GM19328 (cell line): Measurements from ENCODE around the gene RHBDL3.
"Not testable (repeated sequence)": the region's sequence is repeated elsewhere in the genome, so short reads cannot be mapped to it uniquely, and the experiment has no call there.

Experiments used
- ATAC-seq: cut with Tn5 transposase; IDR thresholded peaks from one replicate; pipeline ENCODE4 v1.9.1; 2021; ENCODE audit warnings: mild to moderate bottlenecking, moderate library complexity; ENCODE audit not compliant: unreplicated experiment

The RHBDL3 gene

DNA sequence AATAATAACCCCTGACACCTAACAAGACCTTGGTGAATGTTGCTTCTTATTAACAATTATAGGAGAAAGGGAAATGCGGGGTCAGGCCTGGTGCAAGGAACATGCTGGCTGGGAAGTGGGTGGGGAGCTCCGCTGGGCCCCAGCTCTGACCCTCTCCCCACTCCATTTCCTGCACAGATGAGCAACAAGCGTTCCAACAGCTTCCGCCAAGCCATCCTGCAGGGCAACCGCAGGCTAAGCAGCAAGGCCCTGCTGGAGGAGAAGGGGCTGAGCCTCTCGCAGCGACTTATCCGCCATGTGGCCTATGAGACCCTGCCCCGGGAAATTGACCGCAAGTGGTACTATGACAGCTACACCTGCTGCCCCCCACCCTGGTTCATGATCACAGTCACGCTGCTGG is 23.0 kb downstream of the RHBDL3 start:
- no peak for ATAC-seq

DNA sequence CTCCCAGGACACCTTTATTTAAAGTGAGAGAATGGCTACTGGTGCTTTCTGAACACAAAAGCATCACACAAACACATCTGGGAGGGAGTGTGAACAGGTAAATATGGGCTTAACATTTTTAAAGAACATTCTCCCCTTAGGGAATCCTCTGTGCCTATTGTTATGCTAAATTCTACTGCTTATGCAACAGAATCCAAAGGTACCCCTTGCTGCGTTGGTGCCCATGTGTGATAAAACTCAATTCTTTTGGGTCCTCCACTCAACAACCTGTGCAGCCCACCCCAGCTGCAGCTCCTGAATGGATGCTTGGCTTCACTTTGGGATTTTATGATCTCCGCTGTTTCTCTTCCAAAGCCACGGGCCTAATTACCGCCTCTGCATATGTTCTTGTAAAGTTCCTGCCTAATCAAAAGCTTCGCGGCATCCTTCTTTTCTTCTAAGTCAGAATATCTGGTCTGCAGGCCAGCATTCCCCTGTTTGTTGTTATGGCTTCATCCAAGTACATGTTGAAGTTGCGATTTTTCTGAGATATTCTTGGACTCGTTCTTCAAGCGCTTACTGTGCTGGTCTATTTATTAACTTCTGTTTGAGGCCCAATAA is 23.9 kb downstream of the RHBDL3 start:
- no peak for ATAC-seq

DNA sequence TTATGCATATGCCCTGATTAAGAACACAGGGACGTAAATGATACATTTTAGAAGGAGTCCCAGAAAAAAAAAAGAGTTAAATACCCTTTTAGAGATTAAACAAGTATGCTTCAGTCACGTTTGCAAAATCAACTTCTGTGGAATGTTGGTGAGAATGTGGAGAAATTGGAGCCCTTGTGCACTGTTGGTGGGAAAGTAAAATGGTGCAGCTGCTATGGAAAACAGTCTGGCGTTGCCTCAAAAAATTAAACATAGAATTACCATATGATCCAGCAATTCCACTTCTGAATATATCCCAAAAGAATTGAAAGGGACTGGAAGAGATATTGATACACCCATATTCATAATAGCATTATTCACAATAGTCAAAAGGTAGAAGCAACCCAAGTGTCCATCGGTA is 26.5 kb downstream of the RHBDL3 start:
- ATAC-seq = no peak

DNA sequence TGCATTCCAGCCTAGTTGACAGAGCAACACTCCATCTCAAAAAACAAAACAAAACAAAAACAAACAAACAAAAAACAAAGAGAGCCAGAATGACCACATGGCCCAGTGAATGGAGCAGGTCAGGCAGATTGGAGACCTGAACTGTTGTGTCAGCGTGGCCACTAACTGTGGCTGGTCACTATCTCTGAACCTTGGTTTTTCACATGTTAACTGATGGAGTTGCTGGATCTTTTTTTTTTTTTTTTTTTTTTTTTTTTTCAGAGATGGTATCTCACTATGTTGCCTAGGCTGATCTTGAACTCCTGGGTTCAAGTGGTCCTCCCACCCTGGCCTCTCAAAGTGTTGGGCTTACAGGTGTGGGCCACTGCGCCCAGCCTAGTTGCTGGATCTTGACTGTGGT is 31.8 kb downstream of the RHBDL3 start:
- no peak for ATAC-seq

DNA sequence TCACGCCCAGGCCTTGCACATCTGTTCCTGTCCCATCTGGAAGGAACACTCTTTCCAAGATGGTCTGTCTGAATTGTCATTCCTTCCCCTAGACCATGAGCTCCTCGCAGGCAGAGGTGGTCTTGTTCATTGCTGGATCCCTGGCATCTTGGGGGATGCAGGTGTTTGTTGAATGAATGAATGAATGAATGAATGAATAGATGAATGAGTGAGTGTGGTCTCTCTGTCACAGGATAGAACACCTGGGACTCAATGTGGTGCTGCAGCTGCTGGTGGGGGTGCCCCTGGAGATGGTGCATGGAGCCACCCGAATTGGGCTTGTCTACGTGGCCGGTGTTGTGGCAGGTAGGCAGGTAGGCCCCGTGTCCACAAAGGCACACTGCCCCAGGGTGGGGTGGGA is 32.2 kb downstream of the RHBDL3 start:
- ATAC-seq = no peak

DNA sequence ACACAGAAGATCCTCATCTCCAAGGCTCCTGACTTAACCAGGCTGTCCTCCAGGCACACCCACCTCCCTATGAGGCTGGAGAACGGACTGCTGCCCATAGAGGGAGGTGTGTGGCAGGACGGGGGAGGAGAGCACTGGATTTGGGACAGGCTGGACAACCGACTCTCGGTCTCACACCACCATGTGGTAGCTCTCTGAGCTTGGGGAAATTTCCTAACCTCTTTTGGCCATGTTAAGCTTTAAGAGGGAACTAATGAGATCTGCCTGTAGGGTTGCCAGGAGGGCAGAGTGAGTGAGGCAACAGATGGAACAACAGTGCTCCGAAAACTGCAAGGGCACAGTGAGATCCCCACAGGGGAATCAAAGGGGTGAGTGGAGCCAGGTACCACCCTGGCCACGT is 32.7 kb downstream of the RHBDL3 start:
- no peak for ATAC-seq

DNA sequence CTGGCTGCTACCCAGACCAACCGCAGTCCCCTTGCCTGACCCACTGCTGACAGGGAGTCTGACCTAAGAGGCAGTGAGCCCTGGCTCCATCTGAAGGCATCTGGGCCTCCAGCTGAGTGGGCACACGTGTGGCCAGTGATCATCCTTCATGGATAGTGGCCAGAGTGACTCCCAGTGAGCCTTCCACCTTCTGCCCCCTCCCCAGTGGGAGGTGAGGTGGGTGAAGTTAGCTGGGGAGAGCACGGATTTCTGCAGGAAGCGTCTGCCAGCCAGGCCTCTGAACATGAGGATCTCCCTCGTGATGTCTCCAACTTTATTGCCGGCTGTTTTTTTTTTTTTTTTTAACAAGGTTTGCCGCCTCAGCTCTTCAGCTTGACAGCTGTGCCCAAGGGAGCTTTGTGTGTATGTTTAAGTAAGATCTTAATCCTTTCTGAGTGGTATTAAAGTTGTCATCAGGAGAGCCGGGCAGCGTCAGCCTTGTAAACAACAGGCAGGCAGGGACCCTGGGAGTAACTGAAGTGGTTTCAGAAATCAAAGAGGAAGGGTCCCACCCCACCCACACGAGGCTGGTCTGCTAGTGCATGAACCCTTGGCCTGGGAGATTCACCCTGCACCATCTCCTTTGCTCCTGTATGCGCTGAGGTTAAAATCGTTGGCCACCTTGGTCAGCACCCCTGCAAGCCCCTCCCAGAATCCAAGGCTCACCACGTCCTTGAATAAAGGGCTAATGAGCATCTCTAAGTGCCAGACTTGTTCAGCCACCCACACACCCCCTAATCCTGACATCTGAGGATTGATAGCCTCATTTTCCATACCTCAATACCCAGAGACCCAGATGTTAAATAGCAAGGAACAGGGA is 33.3 kb downstream of the RHBDL3 start:
- no peak for ATAC-seq

DNA sequence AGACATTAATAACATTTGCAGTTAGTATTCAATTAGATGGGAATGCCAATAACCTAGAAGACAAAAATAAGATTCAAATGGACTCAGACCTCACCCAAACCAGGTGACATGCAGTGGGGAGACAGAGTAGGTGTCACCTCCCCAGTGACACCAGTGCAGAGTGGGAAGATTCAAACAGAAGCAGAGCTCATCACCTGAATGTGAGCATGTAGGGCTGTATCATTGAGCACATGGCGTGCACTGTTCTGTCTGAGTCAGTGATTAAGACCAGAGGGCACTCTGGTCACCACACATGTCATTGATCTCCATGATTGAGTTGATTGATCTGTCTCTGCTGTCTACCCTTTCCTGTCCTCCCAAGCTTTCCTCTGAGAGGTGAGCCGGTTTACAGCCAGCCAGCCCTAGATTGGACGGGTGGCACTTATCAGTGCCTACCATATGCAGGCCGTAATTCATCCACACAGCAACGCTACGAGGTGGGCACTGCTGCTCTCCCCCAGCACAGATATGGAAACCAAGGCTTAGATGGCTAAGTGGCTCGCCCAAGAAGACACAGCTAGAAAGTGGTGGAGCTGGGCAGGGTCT is 34.0 kb downstream of the RHBDL3 start:
- no peak for ATAC-seq

DNA sequence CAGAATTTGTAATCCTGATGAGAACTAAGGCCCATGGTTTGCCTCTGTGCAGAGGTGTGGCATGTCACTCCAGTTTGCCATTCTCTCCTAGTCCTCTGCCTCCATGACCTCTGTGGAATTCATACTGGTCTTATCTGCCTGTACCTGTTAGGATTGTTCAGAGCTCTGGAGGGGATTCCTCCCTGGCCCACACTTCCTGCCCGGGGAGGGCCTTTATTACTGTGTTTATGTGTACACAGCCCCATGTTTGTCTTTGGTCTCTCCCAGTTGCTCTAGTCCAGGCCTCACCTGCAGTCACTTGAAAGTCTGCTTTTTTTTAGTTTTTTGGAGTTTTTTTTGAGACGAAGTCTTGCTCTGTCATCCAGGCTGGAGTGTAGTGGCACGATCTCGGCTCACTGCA is 36.4 kb downstream of the RHBDL3 start:
- no peak for ATAC-seq

DNA sequence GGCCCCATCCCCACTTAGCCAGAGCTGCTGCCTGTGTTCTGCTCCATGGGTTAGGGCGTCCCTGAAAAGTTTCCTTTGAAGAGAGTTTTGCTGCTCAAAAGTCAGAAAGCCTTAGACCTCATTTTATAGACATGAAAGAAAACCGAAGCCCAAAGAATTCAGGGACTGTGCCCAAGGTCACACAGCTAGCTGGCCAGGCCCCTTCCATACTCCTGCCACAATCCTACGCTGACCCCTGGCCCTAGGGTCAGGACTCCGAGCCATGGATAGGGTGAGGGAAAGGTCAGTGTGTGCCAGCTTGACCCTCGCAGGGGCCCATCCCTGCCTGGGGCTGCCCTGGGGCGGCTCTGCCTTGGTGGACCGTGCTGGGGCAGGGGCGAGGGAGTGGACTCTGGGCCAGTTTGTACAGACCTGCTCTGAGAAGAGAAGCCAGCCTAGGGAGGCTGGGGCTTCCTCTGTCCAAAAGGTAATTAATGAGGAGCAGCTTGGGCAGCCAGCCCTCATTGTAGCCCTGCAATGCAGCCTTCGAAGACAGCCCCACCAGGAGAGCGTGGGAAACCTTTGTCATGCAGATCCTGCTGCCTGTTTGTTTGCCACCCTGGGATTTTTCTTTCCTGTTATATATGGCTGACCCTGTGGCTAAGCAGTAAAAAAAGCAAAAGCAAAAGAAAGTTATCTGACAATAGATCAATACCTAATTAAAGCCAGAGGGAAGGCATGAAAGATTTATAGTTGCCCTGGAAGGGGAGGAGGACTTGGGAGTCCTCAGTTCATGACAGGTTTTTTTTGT is 37.4 kb downstream of the RHBDL3 start:
- no peak for ATAC-seq

DNA sequence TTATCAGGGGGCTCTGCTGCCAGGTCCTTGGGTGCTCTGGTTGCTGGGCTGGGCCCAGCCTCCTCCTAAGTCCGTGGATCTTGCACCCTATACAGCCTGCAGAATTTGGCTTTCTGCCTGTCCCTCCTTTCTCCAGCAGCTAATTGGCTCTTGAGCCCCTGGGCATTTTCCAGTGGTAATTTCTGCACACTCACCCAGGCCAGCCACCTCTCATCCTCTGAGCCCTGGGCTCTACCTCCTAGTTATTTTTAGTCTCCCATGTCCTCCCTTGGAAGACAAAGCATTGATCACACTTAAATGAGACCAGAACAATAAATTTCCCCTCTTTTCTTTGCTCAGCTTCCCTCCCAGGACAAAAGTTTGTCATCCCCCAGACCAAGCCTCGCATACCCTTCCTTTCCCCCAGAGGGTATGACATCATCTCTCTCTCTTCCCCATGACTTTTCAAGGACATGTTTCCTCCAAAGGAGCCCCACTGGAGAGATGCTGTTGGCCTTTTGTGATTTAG is 38.2 kb downstream of the RHBDL3 start:
- ATAC-seq = no peak

DNA sequence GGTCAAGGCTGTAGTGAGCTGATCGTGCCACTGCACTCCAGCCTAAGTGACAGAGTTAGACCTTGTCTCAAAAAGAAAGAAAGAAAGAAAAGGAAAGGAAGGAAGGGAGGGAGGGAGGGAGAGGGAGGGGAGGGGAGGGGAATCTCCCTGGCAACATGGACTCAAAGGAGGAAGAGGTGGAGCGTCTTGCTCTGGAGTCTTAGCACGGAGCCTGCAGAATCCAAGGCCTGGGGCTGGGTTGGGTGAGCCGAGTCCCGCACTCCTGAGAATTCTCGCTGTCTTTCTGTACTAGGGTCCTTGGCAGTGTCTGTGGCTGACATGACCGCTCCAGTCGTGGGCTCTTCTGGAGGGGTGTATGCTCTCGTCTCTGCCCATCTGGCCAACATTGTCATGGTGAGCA is 39.4 kb downstream of the RHBDL3 start:
- no peak for ATAC-seq

DNA sequence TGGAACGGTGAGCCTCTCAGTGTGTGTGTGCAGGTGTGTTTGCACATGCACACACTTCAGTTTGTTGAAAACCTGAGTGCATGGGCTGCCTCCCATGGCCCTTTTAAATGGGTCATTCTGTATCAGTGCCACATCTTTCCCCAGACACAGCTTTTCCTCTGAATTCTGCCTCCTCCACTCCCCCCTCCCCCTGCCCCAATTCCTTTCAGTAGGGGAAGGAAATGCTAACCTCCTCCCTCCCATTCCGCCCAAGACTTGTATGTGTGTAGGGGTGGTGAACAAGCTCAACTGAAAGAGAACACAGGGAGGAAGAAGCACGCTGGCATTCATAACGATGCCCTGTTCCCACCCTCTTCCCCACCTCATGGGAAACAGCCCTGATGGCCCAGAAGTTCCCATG is 42.0 kb downstream of the RHBDL3 start:
- no peak for ATAC-seq

DNA sequence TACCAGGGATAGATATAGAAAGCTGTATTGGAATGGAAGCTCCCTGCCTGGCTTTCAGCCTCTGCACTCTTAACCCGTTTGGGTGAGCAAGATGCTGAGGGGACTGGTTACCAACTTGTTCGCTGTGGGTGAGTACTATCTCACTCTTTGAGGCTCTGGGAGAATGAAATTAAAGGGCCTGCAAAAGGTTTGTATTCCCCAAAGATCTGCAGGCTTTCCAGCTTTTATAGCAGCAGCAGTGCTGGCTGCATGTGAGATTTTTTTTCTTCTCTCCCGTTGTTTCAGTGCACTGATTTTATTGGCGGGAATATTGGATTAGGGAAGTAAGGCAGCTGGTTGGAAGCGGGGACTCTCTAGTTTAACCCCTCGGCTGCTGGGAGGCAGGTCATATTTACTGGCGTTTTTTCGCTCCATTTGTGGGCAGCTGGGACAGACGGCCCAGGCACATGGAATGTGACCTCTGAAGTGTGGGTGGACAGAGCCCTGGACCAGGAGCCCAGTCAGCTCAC is 45.5 kb downstream of the RHBDL3 start:
- ATAC-seq = no peak

DNA sequence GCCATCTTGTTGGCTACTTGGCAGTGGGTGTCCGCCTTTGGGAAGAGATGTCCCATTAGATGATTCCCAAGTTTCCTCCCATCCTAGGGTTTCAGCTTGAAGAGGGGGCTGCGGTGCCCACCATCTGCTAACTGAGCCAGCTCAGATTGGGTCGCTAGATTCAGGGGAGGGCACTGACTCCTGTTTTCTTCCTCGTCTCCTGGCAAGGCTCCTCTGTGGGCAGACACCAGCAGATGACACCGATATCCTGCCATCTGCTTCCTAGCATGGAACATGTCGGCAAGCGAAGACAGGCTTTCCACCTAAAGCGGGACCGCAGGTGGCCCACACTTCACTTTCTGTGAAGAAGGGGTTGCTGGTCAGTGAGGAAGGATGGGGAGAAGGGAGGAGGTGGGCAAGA is 49.0 kb downstream of the RHBDL3 start:
- ATAC-seq = no peak

DNA sequence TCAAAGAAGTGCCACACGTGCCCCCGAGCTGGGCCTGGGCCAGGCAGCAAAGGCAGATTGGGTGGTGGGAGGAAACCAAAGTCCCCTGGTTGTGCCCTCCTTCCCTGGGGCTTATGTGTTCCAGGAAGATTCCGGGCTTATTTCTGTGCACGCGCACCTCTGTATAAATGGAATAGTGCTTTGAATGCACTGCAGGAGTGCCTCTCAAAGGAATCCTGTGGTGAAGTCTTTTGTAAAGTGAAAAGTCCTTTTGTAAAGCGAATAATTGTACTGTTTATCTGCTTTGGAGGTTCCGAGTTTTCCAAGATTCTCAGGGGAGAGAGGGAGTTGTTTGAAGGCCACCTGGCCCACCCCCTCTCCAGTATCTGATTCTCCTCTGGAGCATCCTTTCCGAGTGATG is 49.5 kb downstream of the RHBDL3 start:
- ATAC-seq = no peak

DNA sequence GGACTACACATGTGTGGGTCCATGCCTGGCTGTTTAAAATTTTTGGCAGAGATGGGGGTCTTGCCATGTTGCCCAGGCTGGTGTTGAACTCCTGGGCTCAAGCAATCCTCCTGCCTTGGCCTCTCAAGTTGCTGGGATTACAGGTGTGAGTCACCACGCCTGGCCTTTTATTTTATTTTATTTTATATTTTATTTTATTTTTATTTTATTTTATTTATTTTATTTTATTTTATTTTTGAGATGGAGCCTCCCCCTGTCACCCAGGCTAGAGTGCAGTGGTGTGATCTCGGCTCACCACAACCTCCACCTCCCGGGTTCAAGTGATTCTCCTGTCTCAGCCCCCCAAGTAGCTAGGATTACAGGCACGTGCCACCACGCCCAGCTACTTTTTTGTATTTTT is 51.0 kb downstream of the RHBDL3 start:
- not testable (repeated sequence) for ATAC-seq

DNA sequence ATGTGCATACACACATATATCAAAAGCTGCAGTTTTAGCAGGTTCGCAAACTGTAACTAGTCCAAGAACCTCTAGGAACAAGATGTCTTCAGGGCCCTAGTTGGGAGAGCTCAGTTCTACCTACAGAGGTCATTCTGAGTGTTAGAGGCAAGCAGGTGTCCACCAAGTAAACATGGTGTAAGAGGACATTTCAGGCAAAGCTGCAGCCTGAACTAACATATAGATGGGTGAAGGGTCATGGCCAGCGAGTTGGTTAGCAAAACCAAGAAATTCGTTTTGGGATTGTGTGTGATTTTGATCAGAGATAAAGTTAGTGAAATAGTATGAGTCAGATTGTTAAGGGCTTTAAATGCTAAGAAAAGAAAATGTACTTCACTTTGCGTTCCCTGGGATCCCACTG is 51.7 kb downstream of the RHBDL3 start:
- ATAC-seq = no peak

DNA sequence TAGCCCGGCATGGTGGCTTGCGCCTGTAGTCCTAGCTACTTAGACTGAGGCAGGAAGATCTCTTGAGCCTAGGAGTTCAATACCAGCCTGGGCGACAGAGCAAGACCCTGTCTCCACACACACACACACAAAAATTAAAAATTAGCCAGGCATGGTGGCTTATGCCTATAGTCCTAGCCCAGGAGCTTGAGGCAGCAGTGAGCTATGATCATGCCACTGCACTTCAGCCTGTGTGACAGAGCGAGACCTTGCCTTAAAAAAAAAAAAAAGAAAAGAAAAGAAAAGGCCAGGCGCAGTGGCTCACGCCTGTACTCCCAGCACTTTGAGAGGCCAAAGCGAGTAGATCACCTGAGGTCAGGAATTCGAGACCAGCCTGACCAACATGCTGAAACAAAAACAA is 52.4 kb downstream of the RHBDL3 start:
- ATAC-seq = no peak

DNA sequence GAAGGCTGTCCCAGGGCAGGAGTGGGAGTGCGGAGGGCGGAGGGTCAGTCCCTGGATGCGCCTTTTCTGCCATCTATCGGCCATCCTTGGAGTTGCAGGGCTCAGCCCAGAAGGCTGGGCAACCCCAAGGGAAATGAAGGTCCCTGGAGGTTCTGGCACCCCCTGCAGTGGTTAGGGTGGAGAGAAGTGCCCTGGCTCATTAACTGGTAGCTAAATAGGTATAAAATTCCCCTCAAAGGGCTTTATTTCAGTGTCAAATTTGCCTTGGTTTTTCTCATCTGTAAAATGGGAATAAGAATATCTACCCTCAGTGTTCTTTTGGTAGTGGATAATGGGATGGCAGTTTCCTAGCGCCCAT is 53.9 kb downstream of the RHBDL3 start:
- ATAC-seq = peak; percentile 68

DNA sequence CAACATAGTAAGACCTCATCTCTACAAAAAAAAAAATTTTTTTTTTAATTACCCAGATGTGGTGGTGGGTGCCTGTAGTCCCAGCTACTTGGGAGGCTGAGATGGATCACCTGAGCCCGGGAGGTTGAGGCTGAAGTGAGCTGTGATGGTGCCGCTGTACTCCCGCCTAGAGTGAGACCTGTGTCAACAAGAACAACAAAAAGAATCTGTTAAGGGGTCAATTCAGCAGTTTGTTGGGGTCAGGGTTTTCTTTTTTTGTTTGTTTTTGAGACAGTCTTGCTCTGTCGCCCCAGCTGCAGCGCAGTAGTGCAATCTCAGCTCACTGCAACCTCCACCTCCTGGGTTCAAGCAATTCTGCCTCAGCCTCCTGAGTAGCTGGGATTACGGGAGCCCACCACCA is 54.4 kb downstream of the RHBDL3 start:
- not testable (repeated sequence) for ATAC-seq
